Stimulated activated CD4-positive, alpha-beta T cell treated with anti-CD3 and anti-CD28 coated beads, Interleukin-15, amount 100 ng/mL, for 48 hours (primary cell): ENCODE data around the gene ECI1.
A peak's percentile ranks its signal among the peaks of the same experiment; 100 is the strongest.
"Not testable (repeated sequence)": the region's sequence is repeated elsewhere in the genome, so short reads cannot be mapped to it uniquely, and the experiment has no call there.

ENCODE experiments used
- DNase-seq, 2 donors: peaks; one replicate each; pipeline ENCODE4 v3.0.0-alpha.2; 2020; ENCODE audit warnings: low read depth in 2 of 2

Gene ECI1

GRCh38 chr16:2211923-2212347 is 39.5 kb downstream of the ECI1 start:
- DNase-seq: no peak

- no peak for DNase-seq
These were observed 40.7 kb downstream of the ECI1 start, which contains the start of gene BRICD5 for GRCh38 chr16:2210386-2211365. BRICD5 (minus strand) TSS chr16:2210863; CDS start chr16:2210833, 30 bp downstream.

GRCh38 chr16:2210009-2210332 is 41.4 kb downstream of the ECI1 start:
- no peak for DNase-seq

- no peak for DNase-seq
These were observed 42.0 kb downstream of the ECI1 start for GRCh38 chr16:2209258-2210008.

- no peak for DNase-seq
These were observed 42.6 kb downstream of the ECI1 start for GRCh38 chr16:2208772-2209171.

GRCh38 chr16:2208308-2208707 is 43.1 kb downstream of the ECI1 start:
- DNase-seq: no peak

GRCh38 chr16:2207872-2208271 is 43.5 kb downstream of the ECI1 start:
- DNase-seq: no peak

GRCh38 chr16:2206780-2207433 is 44.5 kb downstream of the ECI1 start:
- DNase-seq: no peak

- no peak for DNase-seq
These were observed 45.0 kb downstream of the ECI1 start for GRCh38 chr16:2206420-2206779.

- no peak for DNase-seq
These were observed 45.4 kb downstream of the ECI1 start for GRCh38 chr16:2205967-2206313.

GRCh38 chr16:2205104-2205966 is 46.1 kb downstream of the ECI1 start, which contains the start of gene MLST8:
MLST8 (plus strand) TSS chr16:2205454; CDS start chr16:2206086, 632 bp downstream.
- DNase-seq: peak; percentile 76 to 82

GRCh38 chr16:2204416-2205103 is 46.8 kb downstream of the ECI1 start:
- DNase-seq: no peak

- DNase-seq: not testable (repeated sequence)
These were observed 48.2 kb downstream of the ECI1 start for GRCh38 chr16:2203119-2203688.

GRCh38 chr16:2200313-2200712 is 51.1 kb downstream of the ECI1 start:
- no peak for DNase-seq

- DNase-seq: no peak
These were observed 51.7 kb downstream of the ECI1 start for GRCh38 chr16:2199621-2200139.

GRCh38 chr16:2199095-2199494 is 52.3 kb downstream of the ECI1 start:
- no peak for DNase-seq

GRCh38 chr16:2198283-2198682 is 53.1 kb downstream of the ECI1 start:
- DNase-seq: no peak

- DNase-seq: no peak
These were observed 53.6 kb downstream of the ECI1 start for GRCh38 chr16:2197765-2198164.

GRCh38 chr16:2196981-2197511 is 54.3 kb downstream of the ECI1 start:
- no peak for DNase-seq
